SK-N-SH (cell line): ENCODE results near the gene MEGF8. TPM values are rescaled to one million over a fixed set of nuclear protein-coding genes. Genes with fewer than 3 reads are reported as not detected.

Experiments
- CTCF ChIA-PET: fragments of 300-600, 350-600 bp; formaldehyde crosslinking; extraction: SDS; loops from one replicate; lab custom pipeline; 2021; lab: Yijun Ruan, JAX
- POLR2A ChIA-PET: fragments of 350-600 bp; sonication (Branson Sonifier 250); formaldehyde crosslinking; extraction: SDS; loops from one replicate; lab custom pipeline; 2020; ENCODE audit warnings: antibody characterized with exemption, inconsistent platforms; lab: Yijun Ruan, JAX
- DNase-seq: peaks from one replicate; pipeline ENCODE4 v3.0.0; 2012
- H2AFZ ChIP-seq: fragments of 200-600 bp; sonication (generic); 2 replicates; pipeline ENCODE4 v1.8.1; 2016; ENCODE audit warnings: antibody characterized with exemption, mild to moderate bottlenecking, low read depth
- H3F3A ChIP-seq: fragments of 200-600 bp; sonication (generic); replicated peaks from 2 replicates; pipeline ENCODE3; 2016; ENCODE audit warnings: antibody characterized with exemption, mild to moderate bottlenecking; ENCODE audit not compliant: insufficient read depth
- H3K27ac ChIP-seq, 2 experiments: fragments of 200-500 bp in 1 of 2; fragments of 200-600 bp in 1 of 2; sonication (Bioruptor generic) in 1 of 2; sonication (generic), shearing (Covaris generic) in 1 of 2; 2 replicates each; pipeline versions ENCODE4 v1.5.1 to v1.6.1; 2014 to 2016; ENCODE audit warnings: low read depth in 2 of 2, inconsistent platforms in 1 of 2, low read length in 1 of 2, mild to moderate bottlenecking in 1 of 2, mixed read lengths in 1 of 2
- H3K27me3 ChIP-seq: fragments of 200-600 bp; sonication (generic), shearing (Covaris generic); 2 replicates; pipeline ENCODE4 v1.6.1; 2016; ENCODE audit warnings: mixed run types; ENCODE audit not compliant: insufficient read depth
- H3K36me3 ChIP-seq, 2 experiments: fragments of 200-500 bp in 1 of 2; fragments of 200-600 bp in 1 of 2; sonication (Bioruptor generic) in 1 of 2; sonication (generic) in 1 of 2; replicated peaks in 1 of 2; 2 replicates each; pipeline versions ENCODE3 to v1.5.1; 2014 to 2016; ENCODE audit warnings: low read length in 1 of 2, mild to moderate bottlenecking in 1 of 2; ENCODE audit not compliant: insufficient read depth in 2 of 2, control insufficient read depth in 1 of 2
- H3K4me1 ChIP-seq, 2 experiments: fragments of 200-500 bp in 1 of 2; fragments of 200-600 bp in 1 of 2; sonication (Bioruptor generic) in 1 of 2; sonication (generic), shearing (Covaris generic) in 1 of 2; 2 replicates each; pipeline versions ENCODE4 v1.5.1 to v1.6.1; 2014 to 2016; ENCODE audit warnings: low read depth in 1 of 2, low read length in 1 of 2, mixed run types in 1 of 2; ENCODE audit not compliant: insufficient read depth in 2 of 2, control insufficient read depth in 1 of 2
- H3K4me2 ChIP-seq: fragments of 200-600 bp; sonication (generic), shearing (Covaris generic); 2 replicates; pipeline ENCODE4 v1.6.1; 2017; ENCODE audit warnings: mixed run types
- H3K4me3 ChIP-seq, 2 experiments: fragments of 200-500 bp in 1 of 2; fragments of 200-600 bp in 1 of 2; sonication (Bioruptor generic) in 1 of 2; sonication (generic), shearing (Covaris generic) in 1 of 2; 2 replicates each; pipeline versions ENCODE4 v1.5.1 to v1.8.1; 2014 to 2016; ENCODE audit warnings: low read depth in 2 of 2, inconsistent platforms in 1 of 2, low read length in 1 of 2, mild to moderate bottlenecking in 1 of 2, mixed read lengths in 1 of 2, moderate library complexity in 1 of 2
- H3K79me2 ChIP-seq: fragments of 200-600 bp; sonication (generic); 2 replicates; pipeline ENCODE4 v1.8.1; 2017; ENCODE audit warnings: mild to moderate bottlenecking; ENCODE audit not compliant: insufficient read depth
- H3K9ac ChIP-seq: fragments of 200-600 bp; sonication (generic); 2 replicates; pipeline ENCODE4 v1.6.1; 2017; ENCODE audit warnings: mixed run types
- H3K9me2 ChIP-seq: fragments of 200-600 bp; sonication (generic); 2 replicates; pipeline ENCODE4 v1.6.1; 2017; ENCODE audit warnings: mixed run types
- H3K9me3 ChIP-seq: fragments of 200-600 bp; sonication (generic); 2 replicates; pipeline ENCODE4 v1.6.1; 2017; ENCODE audit warnings: mixed run types, mild to moderate bottlenecking, moderate library complexity
- H4K20me1 ChIP-seq: fragments of 200-600 bp; sonication (generic); 2 replicates; pipeline ENCODE4 v1.6.1; 2017; ENCODE audit warnings: mild to moderate bottlenecking, mixed run types; ENCODE audit not compliant: insufficient read depth
- CHD2 ChIP-seq: fragments of 150-350 bp; IDR thresholded peaks from 2 replicates; pipeline ENCODE4 v1.6.1; 2018; ENCODE audit warnings: low read length; ENCODE audit not compliant: partially characterized antibody
- ELF1 ChIP-seq: IDR thresholded peaks from 2 replicates; pipeline ENCODE4 v1.4.0; 2012
- GABPA ChIP-seq: IDR thresholded peaks from 2 replicates; pipeline ENCODE4 v1.4.0; 2012; ENCODE audit warnings: low read depth, mild to moderate bottlenecking
- GATA2 ChIP-seq: sonication (generic); formaldehyde crosslinking; IDR thresholded peaks from 2 replicates; pipeline ENCODE4 v1.5.0; 2020; ENCODE audit warnings: mild to moderate bottlenecking, missing genetic modification reagents
- NFIC ChIP-seq: IDR thresholded peaks from 2 replicates; pipeline ENCODE4 v1.4.0; 2012; ENCODE audit warnings: borderline replicate concordance
- RCOR1 ChIP-seq: fragments of 150-350 bp; IDR thresholded peaks from 2 replicates; pipeline ENCODE4 v1.6.1; 2017; ENCODE audit warnings: antibody characterized with exemption, low read length
- RXRA ChIP-seq: IDR thresholded peaks from 2 replicates; pipeline ENCODE4 v1.4.0; 2012; ENCODE audit warnings: low read depth, mild to moderate bottlenecking, borderline replicate concordance
- TAF1 ChIP-seq: IDR thresholded peaks from 2 replicates; pipeline ENCODE4 v1.6.1; 2012; ENCODE audit warnings: low read depth, mild to moderate bottlenecking, low read length, moderate library complexity, borderline replicate concordance
- USF2 ChIP-seq: fragments of 150-350 bp; IDR thresholded peaks from 2 replicates; pipeline ENCODE4 v1.6.1; 2017; ENCODE audit warnings: antibody characterized with exemption, low read length, low read depth, borderline replicate concordance
- ZBTB33 ChIP-seq: IDR thresholded peaks from 2 replicates; pipeline ENCODE4 v1.4.0; 2012; ENCODE audit warnings: low read depth, borderline replicate concordance
- WGBS: methylation state at CpG from one replicate; pipeline ENCODE4 v1.1.6; 2017; ENCODE audit warnings: low lambda C conversion rate; 5-methylcytosine and 5-hydroxymethylcytosine counted together
- polyA plus RNA-seq, 3 experiments: library from polyadenylated mRNA; depleted of rRNA; stranded (reverse); fragments of >200 nt; gene quantifications; 2 replicates each; pipeline ENCODE4 v1.2.3, GENCODE V29; 2012

The MEGF8 gene
- polyA plus RNA-seq, 1 of the 3 experiments (the other 2 are of a cell fraction), result 19.1 TPM

- Histone ChIP-seq H3K4me3 (no peak overlapping the region), H3K27ac (no peak overlapping the region)
- TF ChIP-seq USF2 (no peak), GABPA (no peak), RXRA (no peak), ELF1 (no peak), GATA2 (CRISPR knock-in tag) (no peak), CHD2 (no peak), NFIC (no peak), ZBTB33 (no peak), RCOR1 (no peak)
- TF ChIP-seq, all 33 proteins: peak for 0
- no peaks in the 10 kb centered on the region; a peak in 1 of 4 replicates for H3K4me1 ChIP-seq
- no peaks in the 10 kb centered on the region for H3K27me3 ChIP-seq
- no peak overlapping the region for H2AFZ ChIP-seq
- H3K36me3 ChIP-seq, result no peaks in the 10 kb centered on the region
- no peaks in the 10 kb centered on the region for H3F3A ChIP-seq
- H3K9me2 ChIP-seq, result no peaks in the 10 kb centered on the region
- no peak overlapping the region for H3K4me2 ChIP-seq
- WGBS, result 92% methylated on average over 9 of the region's 12 CpGs
- no peaks in the 10 kb centered on the region for H4K20me1 ChIP-seq
- ChIA-PET CTCF (interaction anchor here (0.7 to 1.1 kb wide), 2 partner anchors 15 to 16 kb away, joined by 3 to 4 read pairs; no protein-coding TSS in a partner anchor), POLR2A (interaction anchor here (1.0 kb wide), 1 partner anchor 10 kb away, joined by 3 read pairs; no protein-coding TSS in a partner anchor)
- H3K9me3 ChIP-seq, result no peaks in the 10 kb centered on the region
- no peak for DNase-seq
- no peak overlapping the region for H3K9ac ChIP-seq
- no peaks in the 10 kb centered on the region for H3K79me2 ChIP-seq
Observed at GRCh38 chr19:42370626-42371175, 45.3 kb downstream of the MEGF8 start.

GRCh38 chr19:42374826-42375376 is 49.5 kb downstream of the MEGF8 start:
- Histone ChIP-seq H3K9me2 (no peaks in the 10 kb centered on the region), H2AFZ (no peak overlapping the region), H3K27me3 (peaks cover 12% of the 10 kb centered on the region; the same call in 1 of the 2 replicates), H3K4me1 (no peaks in the 10 kb centered on the region), H3K27ac (no peak overlapping the region), H3K4me2 (no peak overlapping the region), H3F3A (no peaks in the 10 kb centered on the region), H3K36me3 (no peaks in the 10 kb centered on the region), H3K9ac (no peak overlapping the region), H3K4me3 (no peak overlapping the region), H3K79me2 (no peaks in the 10 kb centered on the region), H3K9me3 (no peaks in the 10 kb centered on the region), H4K20me1 (no peaks in the 10 kb centered on the region)
- no peak for DNase-seq
- TF ChIP-seq TAF1, result no peak
- POLR2A ChIA-PET, result no interaction called here
- 95% methylated on average over 10 of the region's 11 CpGs for WGBS
- CTCF ChIA-PET, result interaction anchor here (1.8 kb wide), 1 partner anchor 26 kb away, joined by 4 read pairs; no protein-coding TSS in a partner anchor
